Thoracic aorta (tissue), 2 donors: ENCODE results near the gene PVR. TPM values are rescaled to one million over a fixed set of nuclear protein-coding genes. Genes with fewer than 3 reads are reported as not detected.

Experiments
- ATAC-seq: fragments of 150-250 bp; one replicate; pipeline ENCODE4 v1.8.0; 2017; ENCODE audit warnings: low read depth; ENCODE audit not compliant: insufficient number of reproducible peaks, low FRiP score
- DNase-seq: peaks from one replicate; pipeline ENCODE4 v3.0.0-alpha.2; 2020; ENCODE audit warnings: low spot score
- H3K27ac ChIP-seq, 2 donors: fragments of 200-600 bp; sonication (generic); 1 replicate in 1 of 2; 2 replicates in 1 of 2; pipeline ENCODE4 v1.5.1; 2016; ENCODE audit warnings: mild to moderate bottlenecking in 2 of 2, moderate library complexity in 2 of 2
- H3K27me3 ChIP-seq: fragments of 200-600 bp; sonication (generic); replicated peaks from 2 replicates; pipeline ENCODE4 v1.6.0; 2016; ENCODE audit warnings: mild to moderate bottlenecking; ENCODE audit not compliant: insufficient read depth
- H3K36me3 ChIP-seq: fragments of 200-600 bp; sonication (generic); one replicate; pipeline ENCODE4 v1.5.1; 2016
- H3K4me1 ChIP-seq, 2 donors: fragments of 200-600 bp; sonication (generic); 1 replicate in 1 of 2; 2 replicates in 1 of 2; pipeline versions ENCODE4 v1.5.1 to v1.6.0; 2016; ENCODE audit warnings: low read depth in 2 of 2, mild to moderate bottlenecking in 1 of 2; ENCODE audit not compliant: control insufficient read depth in 1 of 2
- H3K4me3 ChIP-seq: fragments of 200-600 bp; sonication (generic); 2 replicates; pipeline ENCODE4 v1.5.1; 2016; ENCODE audit warnings: mild to moderate bottlenecking
- H3K9me3 ChIP-seq: fragments of 200-600 bp; sonication (generic); 2 replicates; pipeline ENCODE4 v1.5.1; 2016
- total RNA-seq, 2 donors: library from RNA; depleted of rRNA; stranded (reverse); fragments of >200 nt; gene quantifications; one replicate each; pipeline versions ENCODE4 v1.1.0 to v1.2.3, GENCODE V29; 2016
- TF ChIP-seq, protein P1 (sequence below): fragments of 200-600 bp; sonication (generic); IDR thresholded peaks from one replicate; pipeline ENCODE4 v1.5.1; 2019; ENCODE audit warnings: antibody characterized with exemption

Gene PVR
- total RNA-seq, 2 donors from 2014 or later = 59.7 to 102 TPM

- Histone ChIP-seq H3K9me3 (no peaks in the 10 kb centered on the region), H3K36me3 (peaks cover 2% of the 10 kb centered on the region), H3K4me3 (no peak overlapping the region), H3K27me3 (no peaks in the 10 kb centered on the region), H3K4me1 (peaks cover 0 to 16% of the 10 kb centered on the region in 2 donors), H3K27ac (peak overlapping the region in 1 of 2 donors; percentile 7)
- DNase-seq = peak; percentile 38
- no peak for ATAC-seq
- TF ChIP-seq, protein P1, sequence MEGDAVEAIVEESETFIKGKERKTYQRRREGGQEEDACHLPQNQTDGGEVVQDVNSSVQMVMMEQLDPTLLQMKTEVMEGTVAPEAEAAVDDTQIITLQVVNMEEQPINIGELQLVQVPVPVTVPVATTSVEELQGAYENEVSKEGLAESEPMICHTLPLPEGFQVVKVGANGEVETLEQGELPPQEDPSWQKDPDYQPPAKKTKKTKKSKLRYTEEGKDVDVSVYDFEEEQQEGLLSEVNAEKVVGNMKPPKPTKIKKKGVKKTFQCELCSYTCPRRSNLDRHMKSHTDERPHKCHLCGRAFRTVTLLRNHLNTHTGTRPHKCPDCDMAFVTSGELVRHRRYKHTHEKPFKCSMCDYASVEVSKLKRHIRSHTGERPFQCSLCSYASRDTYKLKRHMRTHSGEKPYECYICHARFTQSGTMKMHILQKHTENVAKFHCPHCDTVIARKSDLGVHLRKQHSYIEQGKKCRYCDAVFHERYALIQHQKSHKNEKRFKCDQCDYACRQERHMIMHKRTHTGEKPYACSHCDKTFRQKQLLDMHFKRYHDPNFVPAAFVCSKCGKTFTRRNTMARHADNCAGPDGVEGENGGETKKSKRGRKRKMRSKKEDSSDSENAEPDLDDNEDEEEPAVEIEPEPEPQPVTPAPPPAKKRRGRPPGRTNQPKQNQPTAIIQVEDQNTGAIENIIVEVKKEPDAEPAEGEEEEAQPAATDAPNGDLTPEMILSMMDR = no peak
Measured at GRCh38 chr19:44684892-44685863, 41.5 kb downstream of the PVR start.

GRCh38 chr19:44685877-44686276, 42.2 kb downstream of the PVR start:
- ATAC-seq = no peak
- no peak overlapping the region for H3K27ac ChIP-seq
- DNase-seq = no peak

DNA sequence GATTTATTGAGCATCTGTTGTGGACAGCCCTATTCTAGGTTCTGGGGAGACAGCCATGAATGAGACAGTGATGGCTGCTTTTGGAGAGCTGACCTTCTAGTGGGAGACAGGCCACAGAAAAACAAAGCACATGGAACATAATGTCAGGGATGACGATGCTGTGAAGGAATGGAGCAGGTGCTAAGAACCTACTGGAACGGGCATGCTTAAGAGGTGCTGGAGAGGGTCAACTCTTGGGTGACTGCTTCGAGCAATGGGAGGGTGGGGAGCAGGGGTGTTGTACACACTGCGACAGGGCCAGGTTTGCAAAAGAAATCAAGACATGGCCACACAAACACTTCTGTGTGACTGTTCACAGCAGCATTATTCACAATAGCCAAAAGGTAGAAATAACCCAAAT, 43.2 kb downstream of the PVR start:
- Histone ChIP-seq H3K9me3 (no peaks in the 10 kb centered on the region), H3K4me1 (peaks cover under 1 to 22% of the 10 kb centered on the region in 2 donors), H3K27me3 (no peaks in the 10 kb centered on the region), H3K4me3 (no peak overlapping the region), H3K36me3 (no peaks in the 10 kb centered on the region), H3K27ac (no peak overlapping the region)
- TF ChIP-seq, protein P1 = no peak
- DNase-seq = no peak
- no peak for ATAC-seq

More at GRCh38 chr19:44685877-44686276, 42.2 kb downstream of the PVR start:
- no peak overlapping the region for H3K4me3 ChIP-seq
- peaks cover 0 to 16% of the 10 kb centered on the region in 2 donors for H3K4me1 ChIP-seq
- TF ChIP-seq, protein P1 = no peak
- H3K27me3 ChIP-seq = no peaks in the 10 kb centered on the region
- no peaks in the 10 kb centered on the region for H3K9me3 ChIP-seq
- peaks cover under 1% of the 10 kb centered on the region for H3K36me3 ChIP-seq

DNA sequence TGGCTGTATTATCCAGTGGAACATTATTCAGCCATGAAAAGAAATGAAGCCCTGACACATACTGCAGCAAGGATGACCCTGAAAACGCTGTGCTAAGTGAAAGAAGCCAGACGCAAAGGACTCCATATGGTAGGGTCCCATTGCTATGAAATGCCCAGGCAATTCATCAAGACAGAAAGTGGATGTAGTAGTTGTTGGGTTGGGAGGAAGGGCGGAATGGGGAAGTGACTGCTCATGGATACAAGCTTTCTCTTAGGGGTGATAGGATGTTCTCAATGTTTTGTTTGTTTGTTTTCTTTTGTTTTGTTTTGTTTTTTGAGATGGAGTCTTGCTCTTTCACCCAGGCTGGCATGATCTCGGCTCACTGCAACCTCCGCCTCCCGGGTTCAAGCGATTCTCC, 44.2 kb downstream of the PVR start:
- no peak overlapping the region for H3K27ac ChIP-seq
- TF ChIP-seq, protein P1 = no peak

DNA sequence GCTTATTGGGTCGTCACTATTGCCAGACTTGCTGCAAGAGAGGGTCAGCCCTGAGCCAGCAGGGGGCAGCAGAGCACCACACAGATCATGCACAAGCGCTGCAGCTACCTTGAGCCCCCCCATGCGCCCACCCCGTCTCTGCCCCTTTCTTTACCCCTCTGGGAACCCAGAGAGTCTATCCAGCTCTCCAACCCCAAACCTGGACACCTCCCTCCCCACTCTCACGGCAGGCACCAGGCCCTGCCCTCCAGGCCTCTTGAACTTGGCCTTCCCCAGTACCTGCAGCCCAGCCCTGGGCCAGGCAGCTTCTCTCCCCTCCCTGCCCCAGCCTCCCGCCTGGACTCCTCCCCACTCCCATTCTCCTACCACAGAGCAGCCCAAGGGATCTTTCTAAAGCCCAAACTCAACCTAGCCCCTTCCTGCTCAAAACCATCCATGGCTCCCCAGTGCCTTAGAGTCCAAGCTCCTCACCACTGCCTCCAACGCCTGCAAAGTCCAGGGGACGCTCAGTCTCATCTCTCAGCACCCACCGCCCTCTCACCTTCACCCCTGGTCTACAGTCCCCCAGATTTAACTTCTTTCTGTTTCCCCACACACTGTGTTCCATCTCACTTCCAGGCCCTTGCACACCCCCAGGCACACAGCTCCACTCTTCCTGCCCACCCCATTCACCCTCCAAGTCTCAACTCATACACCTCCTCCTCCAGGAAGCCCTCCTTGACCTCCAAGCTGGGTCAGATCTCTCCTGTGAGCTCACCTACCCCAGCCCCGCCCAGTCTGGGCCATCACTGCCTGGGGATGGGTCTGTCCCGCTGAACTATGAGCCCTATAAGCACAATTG, 45.8 kb downstream of the PVR start:
- no peak for ATAC-seq
- no peak overlapping the region for H3K27ac ChIP-seq
- H3K9me3 ChIP-seq = no peaks in the 10 kb centered on the region
- no peak overlapping the region for H3K4me3 ChIP-seq
- no peaks in the 10 kb centered on the region for H3K27me3 ChIP-seq
- H3K36me3 ChIP-seq = no peaks in the 10 kb centered on the region
- peaks cover 5 to 35% of the 10 kb centered on the region in 2 donors for H3K4me1 ChIP-seq
- peak; percentile 33 for DNase-seq
- TF ChIP-seq, protein P1 = peak; percentile 92

More for the DNA sequence above, 44.2 kb downstream of the PVR start:
- no peaks in the 10 kb centered on the region for H3K36me3 ChIP-seq
- no peaks in the 10 kb centered on the region for H3K27me3 ChIP-seq
- H3K4me3 ChIP-seq = no peak overlapping the region
- no peak for DNase-seq
- no peak for ATAC-seq
- no peaks in the 10 kb centered on the region for H3K9me3 ChIP-seq
- peaks cover 5 to 32% of the 10 kb centered on the region in 2 donors for H3K4me1 ChIP-seq
